ENCODE data around the gene RETREG3. TPM values are rescaled to one million over a fixed set of nuclear protein-coding genes. Genes with fewer than 3 reads are reported as not detected.

The RETREG3 gene
- total and polyA plus RNA-seq, 2 of the 4 experiments (the other 2 are of a cell fraction) = 18.1 to 44.1 TPM

GRCh38 chr17:42617956-42618431 lies 8.8 kb upstream of the RETREG3 start:
- Histone ChIP-seq H3K4ac (ENCODE audit: low read depth, low read length) (no peak overlapping the region), H4K5ac (ENCODE audit: low read depth, low read length) (no peak overlapping the region), H3K27me3 (ENCODE audit: control insufficient read depth, insufficient read depth, low read length) (no peaks in the 10 kb centered on the region; the same call in 1 of the 2 replicates), H2AFZ (replicated peaks; ENCODE audit: low read length, poor library complexity) (no peak overlapping the region), H3K4me2 (ENCODE audit: low read depth, low read length) (no peak overlapping the region), H2BK15ac (ENCODE audit: low read depth, low read length) (no peak overlapping the region), H3K23ac (ENCODE audit: low read depth, low read length) (no peak overlapping the region), H3K9me1 (ENCODE audit: insufficient read depth, low read length) (peaks cover 4% of the 10 kb centered on the region; the same call in 1 of the 2 replicates), H4K8ac (ENCODE audit: low read depth in 2 of 2, low read length in 2 of 2) (no peak overlapping the region), H3K56ac (ENCODE audit: extremely low read depth, insufficient read depth, low read length) (no peak overlapping the region), H3K79me1 (ENCODE audit: low read depth in 1 of 2, low read length in 2 of 2) (no peaks in the 10 kb centered on the region; a peak in 1 of 4 replicates), H3K4me3 (ENCODE audit: insufficient read depth, low read depth, low read length) (no peak overlapping the region), H2BK120ac (ENCODE audit: low read depth, low read length) (no peak overlapping the region), H3K36me3 (ENCODE audit: control insufficient read depth, insufficient read depth, low read length) (peaks cover 24% of the 10 kb centered on the region), H2AK5ac (ENCODE audit: low read depth, low read length) (no peak overlapping the region), H3K14ac (replicated peaks; ENCODE audit: low read depth, low read length) (no peak overlapping the region), H3K18ac (ENCODE audit: low read depth, low read length) (no peak overlapping the region), H3K9me3 (ENCODE audit: control insufficient read depth, insufficient read depth, low read length) (no peaks in the 10 kb centered on the region), H4K20me1 (ENCODE audit: insufficient read depth, low read length) (no peaks in the 10 kb centered on the region), H3K4me1 (ENCODE audit: control insufficient read depth, insufficient read depth, low read length) (no peaks in the 10 kb centered on the region), H2AK9ac (replicated peaks; ENCODE audit: low read depth, low read length, poor library complexity) (no peak overlapping the region), H2BK20ac (ENCODE audit: low read depth, low read length) (no peak overlapping the region), H3K9ac (ENCODE audit: low read depth, low read length) (no peak overlapping the region), H3K27ac (ENCODE audit: insufficient read depth, low read length) (no peak overlapping the region), H4K91ac (ENCODE audit: insufficient read depth, low read depth, low read length) (no peak overlapping the region), H2BK5ac (ENCODE audit: low read depth, low read length, poor library complexity, severe bottlenecking) (no peak overlapping the region)
- dilution Hi-C loops (cut with HindIII; ENCODE audit: low sequenced_read_pairs, unreplicated experiment) (no loop called here), intact Hi-C loops (cut with micrococcal nuclease) (no loop called here), in situ Hi-C loops (cut with MboI; ENCODE audit: low sequenced_read_pairs) (no loop called here)
- CTCF ChIA-PET = no interaction called here
- no peak for TF ChIP-seq SMC3 (IDR thresholded peaks at IDR 0.05; ENCODE audit: low read depth, low read length)
- TF ChIP-seq USF2 (IDR thresholded peaks at IDR 0.05; ENCODE audit: low read depth, low read length) = no peak
- TF ChIP-seq RAD21 (IDR thresholded peaks at IDR 0.05; ENCODE audit: low read length) = no peak
- TF ChIP-seq CHD1 (IDR thresholded peaks at IDR 0.05; ENCODE audit: low read depth, low read length) = no peak
- no peak for TF ChIP-seq ELK1 (IDR thresholded peaks at IDR 0.05; ENCODE audit: borderline replicate concordance, low read depth, low read length)
- no peak for TF ChIP-seq MAFK (IDR thresholded peaks at IDR 0.05; ENCODE audit: low read depth, low read length)
- TF ChIP-seq BHLHE40 (IDR thresholded peaks at IDR 0.05; ENCODE audit: low read depth, low read length) = no peak
- no peak for TF ChIP-seq MXI1 (IDR thresholded peaks at IDR 0.05; ENCODE audit: borderline replicate concordance, low read depth, low read length)
- TF ChIP-seq FOS (IDR thresholded peaks at IDR 0.05; ENCODE audit: low read depth, low read length) = no peak
- TF ChIP-seq RFX5 (IDR thresholded peaks at IDR 0.05; ENCODE audit: low read depth, low read length) = no peak
- TF ChIP-seq POLR2A (IDR thresholded peaks at IDR 0.05; ENCODE audit: low read depth, low read length) = no peak
- no peak for TF ChIP-seq CEBPB (IDR thresholded peaks at IDR 0.05; ENCODE audit: low read depth, low read length)
- no peak for TF ChIP-seq RCOR1 (IDR thresholded peaks at IDR 0.05; ENCODE audit: insufficient replicate concordance, low read length)
- no peak for TF ChIP-seq MAZ (IDR thresholded peaks at IDR 0.05; ENCODE audit: borderline replicate concordance, low read depth, low read length)
- no peak for TF ChIP-seq NFE2L2 (IDR thresholded peaks at IDR 0.05; ENCODE audit: low read depth, low read length)
- no peak for TF ChIP-seq CTCF (conservative IDR thresholded peaks at IDR 0.05; ENCODE audit: low read depth, low read length)
- 14% methylated on average over 1 of the region's 4 CpGs; no CpG with 5 or more reads in 1 of the 2 experiments for WGBS, 2 experiments (ENCODE audit: extremely low coverage in 2 of 2, insufficient read length in 1 of 2)
- DNase-seq (no peak), ATAC-seq (ENCODE audit: low read depth) (no peak)
- POLR2A ChIA-PET (ENCODE audit: unreplicated experiment) = interaction anchor here (0.9 kb wide), 1 partner anchor 9 kb away, joined by 4 read pairs; the partner anchor contains the start of genes RETREG3 and TUBG1
- BruUV-seq (replicated peaks) = no TSS peak

Data from IMR-90 (cell line).